Transverse colon (tissue), 4 donors: ENCODE data around the gene RGS19. TPM values are rescaled to one million over a fixed set of nuclear protein-coding genes. Genes with fewer than 3 reads are reported as not detected.
A peak's percentile ranks its signal among the peaks of the same experiment; 100 is the strongest.

Source experiments
- DNase-seq: peaks from one replicate; pipeline ENCODE4 v3.0.0-alpha.2; 2019
- H3K27ac ChIP-seq, 4 donors: fragments of 200-600 bp; sonication (generic); 2 replicates each; pipeline ENCODE4 v1.5.1; 2016 to 2018; ENCODE audit warnings: inconsistent platforms in 4 of 4
- H3K27me3 ChIP-seq: fragments of 200-600 bp; sonication (generic); 2 replicates; pipeline ENCODE4 v1.5.1; 2017; ENCODE audit warnings: inconsistent platforms
- H3K36me3 ChIP-seq, 4 donors: fragments of 200-600 bp; sonication (generic); 2 replicates each; pipeline ENCODE4 v1.5.1; 2017 to 2019; ENCODE audit warnings: inconsistent platforms in 4 of 4
- H3K4me1 ChIP-seq, 4 donors: fragments of 200-600 bp; sonication (generic); 2 replicates each; pipeline ENCODE4 v1.5.1; 2017 to 2020; ENCODE audit warnings: inconsistent platforms in 4 of 4
- H3K4me3 ChIP-seq, 4 donors: fragments of 200-600 bp; sonication (generic); 1 replicate in 1 of 4; 2 replicates in 3 of 4; pipeline versions ENCODE4 v1.5.1 to v1.6.1; 2017 to 2019; ENCODE audit warnings: inconsistent platforms in 4 of 4
- H3K9me3 ChIP-seq, 2 donors: fragments of 200-600 bp; sonication (generic); 2 replicates each; pipeline ENCODE4 v1.5.1; 2017 to 2019; ENCODE audit warnings: inconsistent platforms in 2 of 2
- EP300 ChIP-seq: sonication (generic); formaldehyde crosslinking; IDR thresholded peaks from one replicate; pipeline ENCODE4 v1.6.1; 2017; ENCODE audit warnings: antibody characterized with exemption, low read depth
- POLR2A ChIP-seq: fragments of 450-650 bp; IDR thresholded peaks from one replicate; pipeline ENCODE4 v1.6.1; 2016; ENCODE audit warnings: antibody characterized with exemption, mild to moderate bottlenecking, moderate library complexity
- POLR2AphosphoS5 ChIP-seq, 3 donors: sonication (generic); formaldehyde crosslinking; IDR thresholded peaks; one replicate each; pipeline ENCODE4 v1.6.1; 2016; ENCODE audit warnings: antibody characterized with exemption in 3 of 3
- WGBS, 2 donors: methylation state at CpG; one replicate each; pipeline ENCODE4 v1.1.5; 2018; ENCODE audit warnings: low coverage in 1 of 2; 5-methylcytosine and 5-hydroxymethylcytosine counted together
- in situ Hi-C, 4 donors: fragments of 200-750 bp; cut with MboI; loops; one replicate each; pipeline versions ENCODE4 v1.15.0 to v1.15.1; 2017; ENCODE audit warnings: low sequenced_read_pairs in 3 of 4, low pct_ligation_motif_present in 1 of 4, low pct_unique_long_range_greater_than_20kb in 1 of 4
- intact Hi-C: fragments of 100-400 bp; cut with DNase I; formaldehyde crosslinking; loops from one replicate; pipeline ENCODE4 v1.15.1; 2023; ENCODE audit warnings: low total_unique reads
- total RNA-seq, 4 donors: library from RNA; depleted of rRNA; stranded (reverse); fragments of >200 nt; gene quantifications; one replicate each; pipeline ENCODE4 v1.1.0, GENCODE V29; 2016
- TF ChIP-seq, protein P1 (sequence below), 5 experiments: fragments of 200-600 bp in 3 of 5; fragments of 450-650 bp in 2 of 5; sonication (generic) in 3 of 5; IDR thresholded peaks; 1 replicate in 2 of 5; 2 replicates in 3 of 5; pipeline ENCODE4 v1.5.1; 2016 to 2017; ENCODE audit warnings: antibody characterized with exemption in 5 of 5, inconsistent platforms in 3 of 5, mild to moderate bottlenecking in 2 of 5, moderate library complexity in 1 of 5

RGS19 gene
- total RNA-seq, 4 donors from 2014 or later: 5.5 to 37.4 (median 10.8) TPM; not detected in 1

DNA sequence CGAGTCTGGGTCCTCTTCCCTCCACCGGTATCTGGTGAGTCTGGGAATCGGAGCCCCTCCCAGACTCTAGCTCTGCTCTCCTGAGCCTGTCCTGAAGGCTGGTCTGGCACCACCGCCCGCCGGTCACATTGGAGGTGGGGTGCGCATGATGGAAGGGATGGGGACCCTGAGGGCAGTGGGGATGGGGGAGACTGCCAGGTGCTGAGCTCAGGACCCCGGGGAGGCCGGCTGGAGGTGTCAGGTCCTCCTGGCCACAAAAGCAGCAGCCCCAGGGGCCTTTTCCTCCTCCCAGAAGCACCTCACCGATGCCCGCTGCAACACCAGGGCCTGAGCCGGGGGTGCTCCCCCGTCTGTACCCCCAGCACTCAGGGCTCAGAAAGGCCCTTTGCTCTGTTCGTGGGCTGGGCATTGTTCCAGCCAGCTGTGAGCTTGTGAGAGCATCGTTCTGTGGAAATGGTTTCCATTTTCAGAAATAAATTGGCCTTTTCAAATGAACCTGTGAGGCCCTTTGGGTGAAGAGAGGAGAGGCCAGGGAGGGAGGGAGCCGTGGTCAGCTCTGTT is 30.6 kb upstream of the RGS19 start:
- H3K9me3 ChIP-seq: no peaks in the 10 kb centered on the region
- H3K36me3 ChIP-seq: no peaks in the 10 kb centered on the region
- TF ChIP-seq POLR2A (no peak), POLR2AphosphoS5 (IDR thresholded peaks at IDR 0.05) (no peak), EP300 (no peak)
- TF ChIP-seq, protein P1, sequence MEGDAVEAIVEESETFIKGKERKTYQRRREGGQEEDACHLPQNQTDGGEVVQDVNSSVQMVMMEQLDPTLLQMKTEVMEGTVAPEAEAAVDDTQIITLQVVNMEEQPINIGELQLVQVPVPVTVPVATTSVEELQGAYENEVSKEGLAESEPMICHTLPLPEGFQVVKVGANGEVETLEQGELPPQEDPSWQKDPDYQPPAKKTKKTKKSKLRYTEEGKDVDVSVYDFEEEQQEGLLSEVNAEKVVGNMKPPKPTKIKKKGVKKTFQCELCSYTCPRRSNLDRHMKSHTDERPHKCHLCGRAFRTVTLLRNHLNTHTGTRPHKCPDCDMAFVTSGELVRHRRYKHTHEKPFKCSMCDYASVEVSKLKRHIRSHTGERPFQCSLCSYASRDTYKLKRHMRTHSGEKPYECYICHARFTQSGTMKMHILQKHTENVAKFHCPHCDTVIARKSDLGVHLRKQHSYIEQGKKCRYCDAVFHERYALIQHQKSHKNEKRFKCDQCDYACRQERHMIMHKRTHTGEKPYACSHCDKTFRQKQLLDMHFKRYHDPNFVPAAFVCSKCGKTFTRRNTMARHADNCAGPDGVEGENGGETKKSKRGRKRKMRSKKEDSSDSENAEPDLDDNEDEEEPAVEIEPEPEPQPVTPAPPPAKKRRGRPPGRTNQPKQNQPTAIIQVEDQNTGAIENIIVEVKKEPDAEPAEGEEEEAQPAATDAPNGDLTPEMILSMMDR (IDR thresholded peaks at IDR 0.05): no peak
- no peaks in the 10 kb centered on the region for H3K4me1 ChIP-seq
- peak; percentile 3 for DNase-seq
- intact Hi-C loops (loop anchor here (5.0 kb wide), 1 partner anchor 73 kb away; the partner anchor contains the start of gene C20orf204), in situ Hi-C loops (no loop called here)
- H3K27ac ChIP-seq: no peak overlapping the region
- 73% methylated on average over 16 of the region's 16 CpGs; no CpG with 5 or more reads in 1 of the 2 donors for WGBS, 2 donors
- no peak overlapping the region for H3K4me3 ChIP-seq
- peaks cover 2% of the 10 kb centered on the region for H3K27me3 ChIP-seq

DNA sequence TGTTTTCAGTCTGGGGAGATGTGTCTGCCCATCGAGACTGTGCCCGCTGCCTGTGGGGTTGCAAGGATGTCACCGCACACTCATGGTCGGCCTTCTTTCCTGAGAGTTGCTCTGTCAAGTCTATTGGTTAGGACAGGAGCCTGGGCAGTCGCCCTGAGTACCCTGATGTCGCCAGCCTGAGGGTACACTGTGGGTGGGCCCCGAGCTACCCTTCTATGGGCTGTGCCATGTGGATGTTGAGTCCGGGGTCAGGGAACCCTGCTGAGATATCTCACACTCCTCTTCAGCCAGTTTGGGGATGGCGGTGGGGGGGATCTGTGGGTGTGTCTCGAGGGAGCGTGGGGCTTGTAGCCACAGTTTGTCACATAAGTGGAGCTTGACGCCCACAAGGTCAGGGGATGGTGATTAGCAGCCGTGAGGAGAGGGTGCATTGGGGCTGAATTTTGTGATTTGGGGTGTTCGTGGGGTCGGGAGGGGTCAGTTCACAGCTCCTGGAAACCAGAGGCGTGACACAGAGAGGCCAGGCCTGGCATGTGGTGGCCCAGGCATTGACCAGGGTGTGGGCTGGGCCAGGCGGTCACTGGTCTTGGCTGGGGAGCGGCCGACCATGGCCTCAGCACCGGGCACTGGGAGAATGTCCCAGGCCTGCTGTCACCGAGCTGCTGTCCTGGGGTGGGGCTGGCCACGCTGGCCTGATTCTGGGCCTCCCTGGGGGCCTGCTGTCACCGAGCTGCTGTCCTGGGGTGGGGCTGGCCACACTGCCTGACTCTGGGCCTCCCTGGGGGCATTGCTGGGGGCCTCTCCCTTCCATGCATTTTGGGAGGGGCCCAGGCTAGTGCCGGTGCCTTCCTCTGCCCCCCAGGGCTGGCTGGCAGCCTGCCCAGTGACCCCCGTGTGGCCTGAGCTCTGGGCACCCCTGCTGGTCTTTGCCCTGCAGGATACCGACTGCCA is 29.7 kb upstream of the RGS19 start:
- peak; percentile 4 for DNase-seq
- intact Hi-C loops: no loop called here
- no peaks in the 10 kb centered on the region for H3K9me3 ChIP-seq
- 70 to 74% methylated on average over 2 to 26 of the region's 26 CpGs for WGBS, 2 donors
- H3K27ac ChIP-seq: no peak overlapping the region
- H3K27me3 ChIP-seq: peaks cover 5% of the 10 kb centered on the region
- TF ChIP-seq POLR2A (no peak), POLR2AphosphoS5 (IDR thresholded peaks at IDR 0.05) (no peak), EP300 (no peak)
- TF ChIP-seq, protein P1 (IDR thresholded peaks at IDR 0.05): no peak
- no peaks in the 10 kb centered on the region for H3K4me1 ChIP-seq
- in situ Hi-C loops: no loop called here
- no peaks in the 10 kb centered on the region for H3K36me3 ChIP-seq
- no peak overlapping the region for H3K4me3 ChIP-seq

DNA sequence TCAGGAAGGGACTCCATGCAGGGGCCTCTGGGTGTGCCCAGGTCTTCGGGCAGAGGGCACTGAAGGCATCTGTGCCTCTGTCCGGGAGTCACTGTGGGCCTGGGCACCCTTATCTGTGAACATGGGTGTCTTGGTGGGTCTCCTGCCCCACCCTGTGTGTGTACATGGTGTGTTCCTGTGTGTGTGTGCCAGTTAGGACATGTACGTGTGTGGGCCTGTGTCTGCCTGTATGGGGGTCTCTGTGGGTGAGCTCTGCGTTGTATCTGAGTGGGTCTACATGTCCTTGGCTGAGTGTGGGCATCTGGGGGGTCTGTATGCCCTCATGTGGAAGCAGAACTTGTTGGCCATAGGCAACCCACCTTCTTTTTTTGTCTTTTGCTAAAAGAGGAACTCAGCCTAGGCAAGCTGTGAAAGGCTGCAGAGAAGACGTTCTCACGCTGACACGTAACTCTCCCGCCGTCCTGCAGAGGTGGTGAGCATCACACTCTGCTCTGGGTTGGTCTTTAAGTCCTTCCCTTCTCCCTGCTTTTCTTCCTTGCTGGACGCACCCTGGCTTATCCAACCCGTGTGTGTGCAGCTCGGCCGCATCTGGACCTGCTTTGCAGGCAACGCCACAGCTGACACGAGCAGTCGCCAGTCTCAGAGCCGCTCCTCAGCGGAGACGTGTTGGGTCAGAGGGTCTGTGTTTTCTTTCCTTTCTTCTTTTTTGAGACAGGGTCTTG is 28.6 kb upstream of the RGS19 start:
- intact Hi-C loops: no loop called here
- Histone ChIP-seq H3K4me3 (no peak overlapping the region), H3K9me3 (no peaks in the 10 kb centered on the region), H3K27ac (no peak overlapping the region), H3K36me3 (no peaks in the 10 kb centered on the region), H3K4me1 (no peaks in the 10 kb centered on the region), H3K27me3 (peaks cover 15% of the 10 kb centered on the region)
- WGBS, 2 donors: 73% methylated on average over 3 to 18 of the region's 19 CpGs
- peak; percentile 6 for DNase-seq
- in situ Hi-C loops: no loop called here
- TF ChIP-seq, protein P1 (IDR thresholded peaks at IDR 0.05): no peak
- TF ChIP-seq POLR2A (no peak), EP300 (no peak)
